HG03045 (cell line): ENCODE measurements around the gene UNC13C.

ENCODE experiments used
- ATAC-seq: cut with Tn5 transposase; IDR thresholded peaks from one replicate; pipeline ENCODE4 v1.9.1; 2021; ENCODE audit warnings: mild to moderate bottlenecking, moderate library complexity; ENCODE audit not compliant: unreplicated experiment

The UNC13C gene

GRCh38 chr15:54608876-54609835, 630.9 kb downstream of the UNC13C start:
- ATAC-seq, result no peak

- no peak for ATAC-seq
Measured at GRCh38 chr15:54618120-54618519, 639.9 kb downstream of the UNC13C start.

GRCh38 chr15:54619180-54619579, 640.9 kb downstream of the UNC13C start:
- ATAC-seq, result no peak

- no peak for ATAC-seq
Measured at GRCh38 chr15:54620916-54621315, 642.7 kb downstream of the UNC13C start.

GRCh38 chr15:54636147-54636546, 657.9 kb downstream of the UNC13C start:
- ATAC-seq, result no peak

- no peak for ATAC-seq
Measured at GRCh38 chr15:54638666-54639065, 660.4 kb downstream of the UNC13C start.

- no peak for ATAC-seq
Measured at GRCh38 chr15:54640873-54641272, 662.6 kb downstream of the UNC13C start.

- no peak for ATAC-seq
Measured at GRCh38 chr15:54644796-54645195, 666.6 kb downstream of the UNC13C start.

GRCh38 chr15:54659646-54660045, 681.4 kb downstream of the UNC13C start:
- no peak for ATAC-seq

- ATAC-seq, result no peak
Measured at GRCh38 chr15:54660356-54660755, 682.1 kb downstream of the UNC13C start.

- no peak for ATAC-seq
Measured at GRCh38 chr15:54675241-54675640, 697.0 kb downstream of the UNC13C start.

GRCh38 chr15:54681584-54681983, 703.3 kb downstream of the UNC13C start:
- ATAC-seq, result no peak
